Endothelial cell of umbilical vein (primary cell): ENCODE data around the gene NDUFB7. TPM values are rescaled to one million over a fixed set of nuclear protein-coding genes. Genes with fewer than 3 reads are reported as not detected.

Source experiments
- BruUV-seq: library from RNA; stranded (reverse); fragments of 400-500 nt; replicated peaks from 2 replicates; lab custom pipeline; 2021; lab: Mats Ljungman, UMichigan
- CTCF ChIA-PET: fragments of 300-600, 350-600 bp; sonication (Branson Sonifier 250); formaldehyde crosslinking; loops from one replicate; lab custom pipeline; 2021; ENCODE audit warnings: antibody characterized with exemption, inconsistent platforms; lab: Charles Lee
- POLR2A ChIA-PET: fragments of 300-600, 350-600 bp; sonication (Branson Sonifier 250); formaldehyde crosslinking; loops from one replicate; lab custom pipeline; 2021; ENCODE audit warnings: antibody characterized with exemption, inconsistent platforms; lab: Charles Lee
- DNase-seq: peaks from one replicate; pipeline ENCODE4 v3.0.0-alpha.2; 2011; ENCODE audit warnings: low read depth, low spot score
- FAIRE-seq: peaks from 2 replicates; lab custom pipeline; 2011; peaks lifted over from hg19 to GRCh38; lab: Jason Lieb, UNC
- H2AFZ ChIP-seq: 2 replicates; pipeline ENCODE4 v1.6.0; 2012; ENCODE audit warnings: low read depth, low read length, control low read depth, inconsistent platforms
- H3K27ac ChIP-seq: 2 replicates; pipeline ENCODE4 v1.5.1; 2011; ENCODE audit warnings: low read depth, mild to moderate bottlenecking, control low read depth, low read length, moderate library complexity; ENCODE audit not compliant: insufficient read depth
- H3K27me3 ChIP-seq, 2 experiments: 2 replicates each; pipeline versions ENCODE4 v1.6.0 to v1.6.1; 2011; ENCODE audit warnings: low read length in 2 of 2, mixed read lengths in 1 of 2; ENCODE audit not compliant: control insufficient read depth in 2 of 2, insufficient read depth in 2 of 2
- H3K36me3 ChIP-seq, 2 experiments: 2 replicates in 1 of 2; 3 replicates in 1 of 2; pipeline ENCODE4 v1.5.1; 2011; ENCODE audit warnings: low read length in 2 of 2, mild to moderate bottlenecking in 1 of 2, moderate library complexity in 1 of 2; ENCODE audit not compliant: control insufficient read depth in 2 of 2, insufficient read depth in 2 of 2; ENCODE audit errors: extremely low read depth in 1 of 2
- H3K4me1 ChIP-seq: 3 replicates; pipeline ENCODE4 v1.5.1; 2011; ENCODE audit warnings: mild to moderate bottlenecking, low read length; ENCODE audit not compliant: control insufficient read depth, insufficient read depth; ENCODE audit errors: extremely low read depth
- H3K4me2 ChIP-seq: 2 replicates; pipeline ENCODE4 v1.6.1; 2011; ENCODE audit warnings: low read length, control low read depth, mixed read lengths; ENCODE audit not compliant: insufficient read depth
- H3K4me3 ChIP-seq, 3 experiments: fragments of 200-600 bp in 1 of 3; sonication (generic), shearing (Covaris generic) in 1 of 3; replicated peaks in 1 of 3; 2 replicates each; pipeline ENCODE4 v1.5.1; 2011 to 2016; ENCODE audit warnings: control low read depth in 3 of 3, low read length in 3 of 3, mild to moderate bottlenecking in 2 of 3, inconsistent platforms in 1 of 3, low read depth in 1 of 3, moderate library complexity in 1 of 3; ENCODE audit not compliant: insufficient read depth in 1 of 3
- H3K79me2 ChIP-seq: 2 replicates; pipeline ENCODE4 v1.6.0; 2012; ENCODE audit warnings: low read length, inconsistent platforms; ENCODE audit not compliant: control insufficient read depth, insufficient read depth
- H3K9ac ChIP-seq: replicated peaks from 2 replicates; pipeline ENCODE3; 2011; ENCODE audit warnings: low read length, control low read depth; ENCODE audit not compliant: insufficient read depth; ENCODE audit errors: extremely low read depth
- H3K9me1 ChIP-seq: replicated peaks from 3 replicates; pipeline ENCODE4 v1.6.0; 2011; ENCODE audit warnings: mild to moderate bottlenecking, low read length; ENCODE audit not compliant: control insufficient read depth, insufficient read depth; ENCODE audit errors: extremely low read depth
- H3K9me3 ChIP-seq: replicated peaks from 2 replicates; pipeline ENCODE4 v1.5.1; 2012; ENCODE audit warnings: low read length, inconsistent platforms; ENCODE audit not compliant: control insufficient read depth, insufficient read depth
- H4K20me1 ChIP-seq: replicated peaks from 2 replicates; pipeline ENCODE3; 2011; ENCODE audit warnings: mild to moderate bottlenecking, low read length; ENCODE audit not compliant: control insufficient read depth, insufficient read depth; ENCODE audit errors: extremely low read depth
- EZH2 ChIP-seq: IDR thresholded peaks from 2 replicates; pipeline ENCODE4 v1.6.1; 2012; ENCODE audit warnings: borderline replicate concordance, low read depth, mild to moderate bottlenecking, moderate library complexity, low read length, inconsistent platforms; ENCODE audit not compliant: severe bottlenecking
- FOS ChIP-seq: IDR thresholded peaks from 2 replicates; pipeline ENCODE4 v1.6.1; 2011; ENCODE audit warnings: mild to moderate bottlenecking, low read length, moderate library complexity, borderline replicate concordance; ENCODE audit not compliant: insufficient read depth
- JUN ChIP-seq: IDR thresholded peaks from 2 replicates; pipeline ENCODE4 v1.6.1; 2011; ENCODE audit warnings: borderline replicate concordance, low read depth; ENCODE audit not compliant: insufficient read length, insufficient read depth
- MYC ChIP-seq: IDR thresholded peaks from one replicate; pipeline ENCODE4 v1.6.1; 2011; ENCODE audit warnings: mild to moderate bottlenecking, low read depth, low read length
- POLR2A ChIP-seq: IDR thresholded peaks from 2 replicates; pipeline ENCODE4 v1.6.1; 2012; ENCODE audit warnings: low read depth, mild to moderate bottlenecking, control low read depth, low read length
- POLR2AphosphoS5 ChIP-seq: IDR thresholded peaks from 2 replicates; pipeline ENCODE4 v1.6.1; 2012; ENCODE audit warnings: low read depth, mild to moderate bottlenecking, control low read depth, low read length, moderate library complexity; ENCODE audit not compliant: insufficient read depth
- dilution Hi-C: fragments of 300-500 bp; cut with MboI; formaldehyde crosslinking; loops from one replicate; pipeline ENCODE4 v1.15.0; 2019; ENCODE audit warnings: low sequenced_read_pairs; ENCODE audit not compliant: extremely low pct_ligation_motif_present
- intact Hi-C: fragments of 100-400 bp; cut with micrococcal nuclease; formaldehyde crosslinking; loops from one replicate; pipeline ENCODE4 v1.10.0; 2022
- polyA plus RNA-seq, 4 experiments: library from polyadenylated mRNA; depleted of rRNA in 3 of 4; stranded (reverse) in 3 of 4; unstranded in 1 of 4; fragments of >200 nt; gene quantifications; 2 replicates each; pipeline versions ENCODE4 v1.2.1 to v1.2.3, GENCODE V29; 2011 to 2012; ENCODE audit warnings: missing spikeins in 1 of 4
- total RNA-seq: library from RNA; stranded (reverse); gene quantifications from 2 replicates; pipeline ENCODE4 v1.2.3, GENCODE V29; 2021
- TF ChIP-seq, protein P1 (sequence below): IDR thresholded peaks from 2 replicates; pipeline ENCODE4 v1.6.1; 2011; ENCODE audit not compliant: insufficient read depth, insufficient read length
- TF ChIP-seq, protein P2 (sequence below), 2 donors: IDR thresholded peaks; 1 replicate in 1 of 2; 2 replicates in 1 of 2; pipeline ENCODE4 v1.5.1; 2011; ENCODE audit warnings: low read length in 2 of 2, mild to moderate bottlenecking in 2 of 2, moderate library complexity in 2 of 2, control low read depth in 1 of 2, inconsistent platforms in 1 of 2, low read depth in 1 of 2; ENCODE audit not compliant: insufficient read depth in 1 of 2; ENCODE audit errors: extremely low read depth in 1 of 2

Gene NDUFB7
- total and polyA plus RNA-seq, 2 donors (not counting 3 experiments of a cell fraction or from before 2014, with no cell fraction given) = 177 to 655 TPM

DNA sequence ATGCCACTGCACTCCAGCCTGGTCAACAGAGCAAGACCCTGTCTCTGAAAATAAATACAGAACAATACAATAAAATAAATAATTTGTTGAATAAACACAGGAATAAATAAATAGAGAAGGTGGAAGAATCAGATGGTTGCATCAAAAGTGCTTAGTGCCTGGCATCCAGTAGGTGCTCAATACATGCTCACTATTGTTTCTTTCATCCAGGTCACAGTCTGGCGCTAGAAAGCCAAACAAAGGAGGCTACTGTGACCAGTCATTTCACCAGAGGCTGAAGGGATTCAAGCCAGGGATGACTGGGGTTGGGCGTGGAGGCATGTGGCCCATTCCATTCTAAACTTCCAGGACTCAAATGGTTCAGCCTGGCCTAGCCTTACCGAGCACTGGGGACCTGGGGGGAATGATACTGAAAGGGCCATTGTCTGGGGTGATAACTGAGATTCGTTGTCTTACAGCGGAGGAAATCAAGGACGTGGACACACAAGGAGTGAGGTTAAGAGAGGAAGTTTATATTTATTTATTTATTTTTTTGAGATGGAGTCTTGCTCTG lies 3.6 kb upstream of the NDUFB7 start:
- Histone ChIP-seq H3K9ac (no peak overlapping the region), H3K4me1 (peaks cover 7% of the 10 kb centered on the region), H2AFZ (no peak overlapping the region), H3K9me1 (no peaks in the 10 kb centered on the region), H3K36me3 (no peaks in the 10 kb centered on the region), H3K9me3 (no peaks in the 10 kb centered on the region), H3K79me2 (peaks cover 11% of the 10 kb centered on the region), H3K27me3 (no peaks in the 10 kb centered on the region), H3K4me2 (no peak overlapping the region), H3K27ac (no peak overlapping the region), H4K20me1 (no peaks in the 10 kb centered on the region), H3K4me3 (no peak overlapping the region)
- ChIA-PET POLR2A (no interaction called here), CTCF (interaction anchor here (12.1 kb wide), 1 partner anchor 112 kb away, joined by 342 read pairs; the partner anchor contains the start of gene ZNF333)
- TF ChIP-seq, protein P1, sequence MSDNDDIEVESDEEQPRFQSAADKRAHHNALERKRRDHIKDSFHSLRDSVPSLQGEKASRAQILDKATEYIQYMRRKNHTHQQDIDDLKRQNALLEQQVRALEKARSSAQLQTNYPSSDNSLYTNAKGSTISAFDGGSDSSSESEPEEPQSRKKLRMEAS = no peak
- TF ChIP-seq MYC (no peak), POLR2AphosphoS5 (no peak), POLR2A (no peak), FOS (no peak), JUN (no peak), EZH2 (no peak)
- TF ChIP-seq, protein P2, sequence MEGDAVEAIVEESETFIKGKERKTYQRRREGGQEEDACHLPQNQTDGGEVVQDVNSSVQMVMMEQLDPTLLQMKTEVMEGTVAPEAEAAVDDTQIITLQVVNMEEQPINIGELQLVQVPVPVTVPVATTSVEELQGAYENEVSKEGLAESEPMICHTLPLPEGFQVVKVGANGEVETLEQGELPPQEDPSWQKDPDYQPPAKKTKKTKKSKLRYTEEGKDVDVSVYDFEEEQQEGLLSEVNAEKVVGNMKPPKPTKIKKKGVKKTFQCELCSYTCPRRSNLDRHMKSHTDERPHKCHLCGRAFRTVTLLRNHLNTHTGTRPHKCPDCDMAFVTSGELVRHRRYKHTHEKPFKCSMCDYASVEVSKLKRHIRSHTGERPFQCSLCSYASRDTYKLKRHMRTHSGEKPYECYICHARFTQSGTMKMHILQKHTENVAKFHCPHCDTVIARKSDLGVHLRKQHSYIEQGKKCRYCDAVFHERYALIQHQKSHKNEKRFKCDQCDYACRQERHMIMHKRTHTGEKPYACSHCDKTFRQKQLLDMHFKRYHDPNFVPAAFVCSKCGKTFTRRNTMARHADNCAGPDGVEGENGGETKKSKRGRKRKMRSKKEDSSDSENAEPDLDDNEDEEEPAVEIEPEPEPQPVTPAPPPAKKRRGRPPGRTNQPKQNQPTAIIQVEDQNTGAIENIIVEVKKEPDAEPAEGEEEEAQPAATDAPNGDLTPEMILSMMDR (IDR thresholded peaks at IDR 0.05; ENCODE audit: extremely low read depth in 1 of 2, insufficient read depth in 1 of 2, low read depth in 1 of 2, low read length in 2 of 2) = no peak
- DNase-seq (no peak), FAIRE-seq (no peak)
- dilution Hi-C loops (no loop called here), intact Hi-C loops (no loop called here)
- BruUV-seq = no TSS peak
